ENCODE data around the gene MOCOS. TPM values are rescaled to one million over a fixed set of nuclear protein-coding genes. Genes with fewer than 3 reads are reported as not detected.

MOCOS gene
- total RNA-seq, 1 experiment from 2014 or later = 3.0 TPM

DNA sequence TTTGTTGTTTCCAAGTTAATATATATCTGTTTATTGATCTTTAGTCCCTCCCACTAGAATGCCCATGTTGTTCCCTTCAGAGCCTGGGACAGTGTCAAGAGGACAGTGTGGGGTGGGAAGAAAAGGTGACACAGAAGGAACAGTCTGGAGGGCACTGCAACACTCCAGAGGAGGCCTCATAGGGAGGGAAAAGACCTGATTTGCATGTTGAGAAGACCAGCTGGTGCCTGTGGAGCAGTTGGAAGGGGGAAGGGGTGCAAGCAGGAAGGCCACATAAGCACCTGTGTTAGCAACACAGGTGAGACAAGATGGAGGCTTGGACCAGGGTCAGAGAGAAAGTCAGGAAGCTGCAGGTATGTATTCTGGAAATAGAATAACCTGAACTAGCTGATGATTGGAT lies 62.1 kb downstream of the MOCOS start:
- intact Hi-C loops (cut with micrococcal nuclease; ENCODE audit: unreplicated experiment) = no loop called here
- TF ChIP-seq, protein P1, sequence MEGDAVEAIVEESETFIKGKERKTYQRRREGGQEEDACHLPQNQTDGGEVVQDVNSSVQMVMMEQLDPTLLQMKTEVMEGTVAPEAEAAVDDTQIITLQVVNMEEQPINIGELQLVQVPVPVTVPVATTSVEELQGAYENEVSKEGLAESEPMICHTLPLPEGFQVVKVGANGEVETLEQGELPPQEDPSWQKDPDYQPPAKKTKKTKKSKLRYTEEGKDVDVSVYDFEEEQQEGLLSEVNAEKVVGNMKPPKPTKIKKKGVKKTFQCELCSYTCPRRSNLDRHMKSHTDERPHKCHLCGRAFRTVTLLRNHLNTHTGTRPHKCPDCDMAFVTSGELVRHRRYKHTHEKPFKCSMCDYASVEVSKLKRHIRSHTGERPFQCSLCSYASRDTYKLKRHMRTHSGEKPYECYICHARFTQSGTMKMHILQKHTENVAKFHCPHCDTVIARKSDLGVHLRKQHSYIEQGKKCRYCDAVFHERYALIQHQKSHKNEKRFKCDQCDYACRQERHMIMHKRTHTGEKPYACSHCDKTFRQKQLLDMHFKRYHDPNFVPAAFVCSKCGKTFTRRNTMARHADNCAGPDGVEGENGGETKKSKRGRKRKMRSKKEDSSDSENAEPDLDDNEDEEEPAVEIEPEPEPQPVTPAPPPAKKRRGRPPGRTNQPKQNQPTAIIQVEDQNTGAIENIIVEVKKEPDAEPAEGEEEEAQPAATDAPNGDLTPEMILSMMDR (IDR thresholded peaks at IDR 0.05) = no peak
- TF ChIP-seq SIN3A (IDR thresholded peaks at IDR 0.05; ENCODE audit: borderline replicate concordance, insufficient read depth, low read depth, low read length) (no peak), POLR2AphosphoS5 (IDR thresholded peaks at IDR 0.05; ENCODE audit: low read depth, low read length) (no peak)
- POLR2A ChIA-PET = no interaction called here
- no peaks in the 10 kb centered on the region for H3K9me3 ChIP-seq (ENCODE audit: control insufficient read depth, insufficient read depth, low read depth, low read length)
- H3K36me3 ChIP-seq (ENCODE audit: control insufficient read depth, insufficient read depth, low read length) = no peaks in the 10 kb centered on the region
- in situ Hi-C loops (cut with HindIII; ENCODE audit: low pct_unique_long_range_greater_than_20kb, low sequenced_read_pairs) = no loop called here
- H3K27me3 ChIP-seq (ENCODE audit: control insufficient read depth, insufficient read depth, low read length) = no peaks in the 10 kb centered on the region
- no TSS peak for BruUV-seq (replicated peaks)
- ATAC-seq = no peak
- no peak for DNase-seq (ENCODE audit: low read depth, low spot score)
- no peaks in the 10 kb centered on the region for H3K4me1 ChIP-seq (ENCODE audit: control insufficient read depth, insufficient read depth, low read length)
- no peak overlapping the region for H3K4me3 ChIP-seq (ENCODE audit: low read depth in 2 of 2, low read length in 2 of 2)
- H3K27ac ChIP-seq (ENCODE audit: low read length) = no peak overlapping the region
- CTCF ChIA-PET = no interaction called here

DNA sequence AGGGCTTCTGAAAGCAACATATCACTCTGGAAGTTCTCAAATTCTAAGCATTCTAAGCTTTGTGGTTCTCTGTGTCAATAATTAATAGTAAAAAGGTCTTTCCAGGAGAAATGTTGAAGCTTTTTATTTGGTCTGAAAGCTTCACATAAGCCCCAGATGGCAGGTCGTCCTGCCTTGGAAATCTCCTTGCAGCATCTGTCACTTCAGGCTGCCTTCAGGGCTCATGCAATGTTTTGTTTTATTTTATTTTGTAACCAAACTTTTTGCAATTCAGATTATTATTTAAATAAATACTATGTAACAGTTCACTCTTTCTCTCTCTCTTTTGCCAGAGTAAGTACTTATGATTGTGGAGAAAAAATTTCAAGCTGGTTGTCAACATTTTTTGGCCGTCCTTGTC lies 63.5 kb downstream of the MOCOS start:
- DNase-seq (ENCODE audit: low read depth, low spot score) = no peak
- Histone ChIP-seq H3K27me3 (ENCODE audit: control insufficient read depth, insufficient read depth, low read length) (no peaks in the 10 kb centered on the region), H3K4me1 (ENCODE audit: control insufficient read depth, insufficient read depth, low read length) (no peaks in the 10 kb centered on the region), H3K27ac (ENCODE audit: low read length) (no peak overlapping the region), H3K4me3 (ENCODE audit: low read depth in 2 of 2, low read length in 2 of 2) (no peak overlapping the region), H3K36me3 (ENCODE audit: control insufficient read depth, insufficient read depth, low read length) (no peaks in the 10 kb centered on the region), H3K9me3 (ENCODE audit: control insufficient read depth, insufficient read depth, low read depth, low read length) (no peaks in the 10 kb centered on the region)
- no peak for ATAC-seq
- BruUV-seq (replicated peaks) = no TSS peak
- intact Hi-C loops (cut with micrococcal nuclease; ENCODE audit: unreplicated experiment) (no loop called here), in situ Hi-C loops (cut with HindIII; ENCODE audit: low pct_unique_long_range_greater_than_20kb, low sequenced_read_pairs) (no loop called here)
- CTCF ChIA-PET = no interaction called here
- POLR2A ChIA-PET = no interaction called here
- no peak for TF ChIP-seq SIN3A (IDR thresholded peaks at IDR 0.05; ENCODE audit: borderline replicate concordance, insufficient read depth, low read depth, low read length)
- TF ChIP-seq, protein P1 (IDR thresholded peaks at IDR 0.05) = no peak
- TF ChIP-seq TCF7L2 (IDR thresholded peaks at IDR 0.05; ENCODE audit: low read depth, low read length) = no peak
- TF ChIP-seq, protein P2, sequence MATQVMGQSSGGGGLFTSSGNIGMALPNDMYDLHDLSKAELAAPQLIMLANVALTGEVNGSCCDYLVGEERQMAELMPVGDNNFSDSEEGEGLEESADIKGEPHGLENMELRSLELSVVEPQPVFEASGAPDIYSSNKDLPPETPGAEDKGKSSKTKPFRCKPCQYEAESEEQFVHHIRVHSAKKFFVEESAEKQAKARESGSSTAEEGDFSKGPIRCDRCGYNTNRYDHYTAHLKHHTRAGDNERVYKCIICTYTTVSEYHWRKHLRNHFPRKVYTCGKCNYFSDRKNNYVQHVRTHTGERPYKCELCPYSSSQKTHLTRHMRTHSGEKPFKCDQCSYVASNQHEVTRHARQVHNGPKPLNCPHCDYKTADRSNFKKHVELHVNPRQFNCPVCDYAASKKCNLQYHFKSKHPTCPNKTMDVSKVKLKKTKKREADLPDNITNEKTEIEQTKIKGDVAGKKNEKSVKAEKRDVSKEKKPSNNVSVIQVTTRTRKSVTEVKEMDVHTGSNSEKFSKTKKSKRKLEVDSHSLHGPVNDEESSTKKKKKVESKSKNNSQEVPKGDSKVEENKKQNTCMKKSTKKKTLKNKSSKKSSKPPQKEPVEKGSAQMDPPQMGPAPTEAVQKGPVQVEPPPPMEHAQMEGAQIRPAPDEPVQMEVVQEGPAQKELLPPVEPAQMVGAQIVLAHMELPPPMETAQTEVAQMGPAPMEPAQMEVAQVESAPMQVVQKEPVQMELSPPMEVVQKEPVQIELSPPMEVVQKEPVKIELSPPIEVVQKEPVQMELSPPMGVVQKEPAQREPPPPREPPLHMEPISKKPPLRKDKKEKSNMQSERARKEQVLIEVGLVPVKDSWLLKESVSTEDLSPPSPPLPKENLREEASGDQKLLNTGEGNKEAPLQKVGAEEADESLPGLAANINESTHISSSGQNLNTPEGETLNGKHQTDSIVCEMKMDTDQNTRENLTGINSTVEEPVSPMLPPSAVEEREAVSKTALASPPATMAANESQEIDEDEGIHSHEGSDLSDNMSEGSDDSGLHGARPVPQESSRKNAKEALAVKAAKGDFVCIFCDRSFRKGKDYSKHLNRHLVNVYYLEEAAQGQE (IDR thresholded peaks at IDR 0.05; ENCODE audit: insufficient read depth in 1 of 2, low read depth in 2 of 2, low read length in 1 of 2) = no peak
- TF ChIP-seq POLR2AphosphoS5 (IDR thresholded peaks at IDR 0.05; ENCODE audit: low read depth, low read length) = no peak
